Activated T-cell treated with anti-CD3 and anti-CD28 coated beads for 4 hours (primary cell): ENCODE measurements around the gene SOCS4.
"Not testable (repeated sequence)": the region's sequence is repeated elsewhere in the genome, so short reads cannot be mapped to it uniquely, and the experiment has no call there.

Experiments
- DNase-seq: peaks from one replicate; pipeline ENCODE4 v3.0.0-alpha.2; 2020

The SOCS4 gene

GRCh38 chr14:55052269-55052930 is 25.4 kb downstream of the SOCS4 start:
- DNase-seq = no peak

- no peak for DNase-seq
These were observed 26.0 kb downstream of the SOCS4 start for GRCh38 chr14:55053018-55053417.

GRCh38 chr14:55053500-55053899 is 26.5 kb downstream of the SOCS4 start:
- DNase-seq = no peak

GRCh38 chr14:55054098-55054497 is 27.1 kb downstream of the SOCS4 start:
- DNase-seq = no peak

- DNase-seq = no peak
These were observed 30.9 kb downstream of the SOCS4 start for GRCh38 chr14:55057919-55058318.

- DNase-seq = no peak
These were observed 32.3 kb downstream of the SOCS4 start for GRCh38 chr14:55059333-55059732.

- no peak for DNase-seq
These were observed 35.7 kb downstream of the SOCS4 start for GRCh38 chr14:55062517-55063351.

GRCh38 chr14:55064896-55065295 is 37.9 kb downstream of the SOCS4 start:
- not testable (repeated sequence) for DNase-seq

GRCh38 chr14:55065411-55065810 is 38.4 kb downstream of the SOCS4 start:
- no peak for DNase-seq

GRCh38 chr14:55066223-55066622 is 39.2 kb downstream of the SOCS4 start:
- DNase-seq = no peak

GRCh38 chr14:55070981-55071411 is 44.0 kb downstream of the SOCS4 start:
- DNase-seq = no peak

- no peak for DNase-seq
These were observed 45.0 kb downstream of the SOCS4 start for GRCh38 chr14:55071870-55072640.

GRCh38 chr14:55073856-55074255 is 46.8 kb downstream of the SOCS4 start:
- no peak for DNase-seq

GRCh38 chr14:55074662-55075061 is 47.6 kb downstream of the SOCS4 start:
- DNase-seq = no peak

- no peak for DNase-seq
These were observed 48.7 kb downstream of the SOCS4 start for GRCh38 chr14:55075628-55076175.

- DNase-seq = no peak
These were observed 50.4 kb downstream of the SOCS4 start for GRCh38 chr14:55077170-55078151.

GRCh38 chr14:55079961-55080360 is 52.9 kb downstream of the SOCS4 start:
- not testable (repeated sequence) for DNase-seq

- no peak for DNase-seq
These were observed 57.5 kb downstream of the SOCS4 start for GRCh38 chr14:55084401-55085059.

- no peak for DNase-seq
These were observed 58.1 kb downstream of the SOCS4 start for GRCh38 chr14:55085060-55085660.

GRCh38 chr14:55086938-55087337 is 59.9 kb downstream of the SOCS4 start:
- no peak for DNase-seq

GRCh38 chr14:55088356-55088755 is 61.3 kb downstream of the SOCS4 start:
- no peak for DNase-seq
